Mucosa of stomach (tissue), 1 donor: ENCODE results near the gene NTRK2.

Experiments used
- H3K27me3 ChIP-seq: one replicate; pipeline ENCODE4 v1.7.0; 2013; ENCODE audit warnings: mild to moderate bottlenecking, low read length; ENCODE audit not compliant: control insufficient read depth, insufficient read depth
- H3K36me3 ChIP-seq: one replicate; pipeline ENCODE4 v1.7.0; 2013; ENCODE audit warnings: low read length; ENCODE audit not compliant: control insufficient read depth, insufficient read depth
- H3K4me1 ChIP-seq: one replicate; pipeline ENCODE4 v1.7.0; 2013; ENCODE audit warnings: mild to moderate bottlenecking, low read length; ENCODE audit not compliant: control insufficient read depth, insufficient read depth
- H3K4me3 ChIP-seq: one replicate; pipeline ENCODE4 v1.7.0; 2013; ENCODE audit warnings: low read length
- H3K9ac ChIP-seq: one replicate; pipeline ENCODE4 v1.7.0; 2013; ENCODE audit warnings: mild to moderate bottlenecking, low read length, moderate library complexity
- H3K9me3 ChIP-seq: one replicate; pipeline ENCODE4 v1.7.0; 2013; ENCODE audit warnings: mild to moderate bottlenecking, low read length, moderate library complexity; ENCODE audit not compliant: control insufficient read depth
- donor health status: Pancreatic carcinoma.

Gene NTRK2

DNA sequence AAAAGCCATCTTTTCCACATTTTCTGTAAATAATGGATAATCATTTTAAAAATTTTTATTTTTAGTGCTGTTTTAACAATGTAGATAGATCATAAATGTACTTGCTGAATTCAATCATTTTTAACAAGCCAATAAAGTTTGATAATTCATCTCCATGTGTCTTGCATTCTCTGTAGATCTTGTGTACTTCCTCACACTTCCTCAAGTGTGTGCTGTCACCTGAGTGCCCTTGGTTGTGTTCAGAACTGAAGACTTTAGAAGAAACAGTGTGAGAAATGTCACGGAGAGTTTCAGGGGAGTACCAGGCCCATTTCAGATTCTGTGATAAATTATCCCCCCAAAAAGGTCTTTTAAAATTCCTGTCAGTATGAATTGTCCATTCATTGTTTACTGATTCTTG, 146.0 kb downstream of the NTRK2 start:
- no peak overlapping the region for H3K9ac ChIP-seq
- no peaks in the 10 kb centered on the region for H3K4me1 ChIP-seq
- H3K9me3 ChIP-seq: no peaks in the 10 kb centered on the region
- no peak overlapping the region for H3K4me3 ChIP-seq
- no peaks in the 10 kb centered on the region for H3K36me3 ChIP-seq
- H3K27me3 ChIP-seq: no peaks in the 10 kb centered on the region

DNA sequence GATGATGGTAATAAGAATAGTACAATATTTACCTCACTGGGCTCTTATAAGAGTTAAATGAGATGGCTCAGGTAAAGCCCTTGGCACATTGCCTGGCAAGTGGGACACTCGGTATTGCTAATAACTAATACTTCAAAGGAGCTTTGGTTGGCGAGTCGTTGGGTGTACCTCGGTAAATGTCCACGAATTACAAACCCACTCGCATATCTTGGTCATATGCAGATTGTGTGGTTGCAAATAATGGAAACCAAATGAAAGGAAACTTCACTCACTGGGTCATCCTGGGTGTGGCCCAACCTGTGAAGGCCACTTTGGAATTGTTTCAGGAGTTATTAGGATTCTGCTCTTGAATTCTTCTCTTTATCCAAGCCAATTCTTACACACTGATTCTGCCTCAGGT, 147.5 kb downstream of the NTRK2 start:
- Histone ChIP-seq H3K4me1 (no peaks in the 10 kb centered on the region), H3K9ac (no peak overlapping the region), H3K27me3 (no peaks in the 10 kb centered on the region), H3K36me3 (no peaks in the 10 kb centered on the region), H3K9me3 (no peaks in the 10 kb centered on the region), H3K4me3 (no peak overlapping the region)

DNA sequence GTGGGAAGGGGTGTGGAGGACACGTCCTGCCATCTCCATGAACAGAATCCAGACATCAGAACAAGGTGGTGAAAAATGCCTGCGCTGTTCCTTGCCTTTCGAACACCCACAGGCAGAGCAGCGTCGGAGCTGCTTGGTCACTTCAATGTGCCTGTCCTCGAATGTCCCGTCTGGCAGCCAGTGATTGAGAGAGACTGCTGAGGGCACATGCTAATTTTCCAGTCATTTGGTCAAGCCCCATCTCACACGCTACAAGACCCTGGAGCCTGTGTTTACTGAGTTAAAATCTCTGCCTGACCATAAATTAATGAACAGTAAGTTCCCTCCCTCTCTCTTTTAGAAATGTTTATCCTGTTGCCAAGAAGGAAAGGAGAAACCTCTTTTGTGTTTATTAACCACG, 149.3 kb downstream of the NTRK2 start:
- no peak overlapping the region for H3K4me3 ChIP-seq
- H3K27me3 ChIP-seq: no peaks in the 10 kb centered on the region
- H3K36me3 ChIP-seq: no peaks in the 10 kb centered on the region
- no peaks in the 10 kb centered on the region for H3K9me3 ChIP-seq
- no peaks in the 10 kb centered on the region for H3K4me1 ChIP-seq
- H3K9ac ChIP-seq: no peak overlapping the region

DNA sequence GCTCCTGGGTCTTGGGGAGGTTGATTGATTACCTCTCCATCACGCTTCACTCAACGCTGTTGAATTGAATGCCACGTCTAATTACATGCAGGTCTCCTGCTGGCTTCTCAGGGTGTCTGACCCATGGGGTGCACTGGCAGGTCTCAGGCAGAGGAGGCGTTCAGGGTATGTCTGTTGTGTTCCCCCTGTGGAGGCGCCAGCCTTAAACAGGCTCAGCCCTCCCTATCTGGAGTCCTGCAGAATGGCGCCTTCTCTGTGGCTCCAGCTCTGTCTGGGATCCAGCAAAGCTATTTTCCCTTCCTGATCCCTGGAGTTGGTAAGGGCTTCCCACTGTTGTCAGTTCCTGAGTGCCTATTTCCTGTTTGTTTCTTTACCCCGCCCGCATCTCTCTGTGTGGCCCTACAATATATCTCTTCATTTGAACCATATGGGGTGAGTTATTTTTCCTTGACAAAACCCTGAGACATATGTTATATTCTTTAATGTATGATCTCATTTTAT, 150.0 kb downstream of the NTRK2 start:
- Histone ChIP-seq H3K4me1 (no peaks in the 10 kb centered on the region), H3K9ac (no peak overlapping the region), H3K4me3 (no peak overlapping the region), H3K36me3 (no peaks in the 10 kb centered on the region), H3K27me3 (no peaks in the 10 kb centered on the region), H3K9me3 (no peaks in the 10 kb centered on the region)

DNA sequence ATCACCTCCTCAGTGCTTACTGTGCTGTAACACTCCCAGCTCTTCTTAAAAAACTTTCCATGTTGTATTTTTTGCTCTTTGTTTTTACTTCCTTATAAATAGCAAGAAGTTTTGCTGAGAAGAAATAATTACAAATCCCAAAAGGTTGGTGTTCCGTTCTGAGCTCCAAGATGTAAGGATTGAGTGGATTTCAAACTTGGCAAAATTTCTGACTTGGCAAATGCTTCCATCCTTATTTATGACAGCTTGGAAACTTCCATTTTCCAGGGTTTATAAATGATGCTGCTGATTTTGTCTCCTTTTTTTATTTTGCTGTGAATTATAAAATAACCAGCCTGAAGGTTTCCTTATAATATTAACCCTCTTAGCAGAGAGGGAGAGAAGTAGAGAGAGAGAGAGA, 151.9 kb downstream of the NTRK2 start:
- Histone ChIP-seq H3K36me3 (no peaks in the 10 kb centered on the region), H3K27me3 (no peaks in the 10 kb centered on the region), H3K4me3 (no peak overlapping the region), H3K9me3 (no peaks in the 10 kb centered on the region), H3K9ac (no peak overlapping the region), H3K4me1 (no peaks in the 10 kb centered on the region)

DNA sequence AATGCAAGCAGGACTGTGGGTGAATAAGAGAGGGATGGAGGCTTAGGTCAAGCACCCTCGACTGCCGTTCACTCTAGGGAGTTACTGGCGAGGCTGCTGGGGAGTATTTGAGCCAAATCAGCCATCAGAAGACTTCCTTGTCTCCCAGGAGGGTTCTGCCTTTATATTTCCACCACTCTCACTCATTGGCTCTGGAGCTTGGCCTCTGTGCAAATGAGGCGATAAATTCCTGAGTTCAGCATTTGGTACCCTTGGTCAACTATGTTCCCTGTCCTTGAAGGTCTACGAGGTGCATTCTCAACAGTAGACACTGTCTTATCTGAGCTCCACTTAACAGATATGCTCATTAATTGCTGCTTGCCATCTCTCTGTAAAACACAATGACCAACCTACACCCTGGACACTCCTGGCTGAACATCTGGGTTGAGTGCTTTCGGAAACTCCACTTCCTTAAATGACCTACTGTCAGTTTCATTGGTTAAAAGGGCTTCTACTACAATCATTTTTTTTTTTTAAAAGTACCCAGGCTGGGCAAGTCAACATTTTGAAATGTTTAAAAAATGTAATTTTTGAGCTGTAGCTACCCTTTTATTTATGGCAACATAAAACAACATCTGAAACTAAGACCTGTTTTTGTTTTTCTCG, 153.2 kb downstream of the NTRK2 start:
- Histone ChIP-seq H3K4me3 (no peak overlapping the region), H3K9ac (no peak overlapping the region), H3K9me3 (no peaks in the 10 kb centered on the region), H3K27me3 (no peaks in the 10 kb centered on the region), H3K36me3 (no peaks in the 10 kb centered on the region), H3K4me1 (no peaks in the 10 kb centered on the region)

- no peaks in the 10 kb centered on the region for H3K27me3 ChIP-seq
- H3K9me3 ChIP-seq: no peaks in the 10 kb centered on the region
- no peak overlapping the region for H3K9ac ChIP-seq
- no peak overlapping the region for H3K4me3 ChIP-seq
- H3K36me3 ChIP-seq: no peaks in the 10 kb centered on the region
- H3K4me1 ChIP-seq: no peaks in the 10 kb centered on the region
These were observed 154.1 kb downstream of the NTRK2 start for GRCh38 chr9:84823421-84824271.

- H3K4me3 ChIP-seq: no peak overlapping the region
- H3K9ac ChIP-seq: no peak overlapping the region
- H3K36me3 ChIP-seq: no peaks in the 10 kb centered on the region
- no peaks in the 10 kb centered on the region for H3K4me1 ChIP-seq
- H3K9me3 ChIP-seq: no peaks in the 10 kb centered on the region
- H3K27me3 ChIP-seq: no peaks in the 10 kb centered on the region
These were observed 157.8 kb downstream of the NTRK2 start for GRCh38 chr9:84827216-84827765.

- no peaks in the 10 kb centered on the region for H3K27me3 ChIP-seq
- no peaks in the 10 kb centered on the region for H3K4me1 ChIP-seq
- H3K4me3 ChIP-seq: no peak overlapping the region
- H3K9me3 ChIP-seq: no peaks in the 10 kb centered on the region
- no peak overlapping the region for H3K9ac ChIP-seq
- no peaks in the 10 kb centered on the region for H3K36me3 ChIP-seq
These were observed 158.5 kb downstream of the NTRK2 start for GRCh38 chr9:84828046-84828445.

GRCh38 chr9:84829471-84829870, 159.9 kb downstream of the NTRK2 start:
- no peak overlapping the region for H3K9ac ChIP-seq
- no peaks in the 10 kb centered on the region for H3K4me1 ChIP-seq
- H3K9me3 ChIP-seq: no peaks in the 10 kb centered on the region
- H3K27me3 ChIP-seq: no peaks in the 10 kb centered on the region
- no peak overlapping the region for H3K4me3 ChIP-seq
- H3K36me3 ChIP-seq: no peaks in the 10 kb centered on the region

DNA sequence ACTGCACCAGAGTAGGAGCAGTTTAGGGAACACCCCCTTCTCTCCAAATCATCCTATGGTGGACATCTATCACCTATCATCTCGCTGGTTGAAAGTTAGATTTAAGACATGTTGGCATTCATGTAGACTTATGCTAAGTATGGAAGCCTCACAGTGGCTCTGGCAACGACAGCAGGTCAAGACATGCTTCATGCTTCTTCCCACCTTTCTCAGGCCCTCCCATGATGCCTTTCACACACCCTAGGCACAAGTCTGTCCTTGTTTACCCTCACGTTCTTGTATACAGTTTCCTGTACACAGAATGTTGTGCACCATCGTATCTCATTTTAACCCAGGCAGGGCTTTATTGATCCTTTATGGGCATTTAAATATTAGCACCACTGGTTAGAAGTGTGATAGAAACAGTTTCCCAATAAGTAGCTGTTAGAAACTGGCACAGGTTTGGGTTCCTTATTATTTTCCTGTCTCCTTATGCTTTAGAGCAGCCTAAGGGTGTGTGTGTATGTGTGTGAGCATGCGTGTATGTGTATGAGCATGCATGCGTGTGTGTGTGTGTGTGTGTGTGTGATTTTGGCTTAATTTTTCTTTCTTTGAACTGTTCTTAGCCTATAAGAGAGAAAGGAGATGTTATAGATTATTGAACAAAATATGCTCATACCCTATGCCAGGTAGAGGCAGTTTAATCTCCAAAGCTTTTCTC, 160.6 kb downstream of the NTRK2 start:
- Histone ChIP-seq H3K9me3 (no peaks in the 10 kb centered on the region), H3K36me3 (no peaks in the 10 kb centered on the region), H3K27me3 (no peaks in the 10 kb centered on the region)

DNA sequence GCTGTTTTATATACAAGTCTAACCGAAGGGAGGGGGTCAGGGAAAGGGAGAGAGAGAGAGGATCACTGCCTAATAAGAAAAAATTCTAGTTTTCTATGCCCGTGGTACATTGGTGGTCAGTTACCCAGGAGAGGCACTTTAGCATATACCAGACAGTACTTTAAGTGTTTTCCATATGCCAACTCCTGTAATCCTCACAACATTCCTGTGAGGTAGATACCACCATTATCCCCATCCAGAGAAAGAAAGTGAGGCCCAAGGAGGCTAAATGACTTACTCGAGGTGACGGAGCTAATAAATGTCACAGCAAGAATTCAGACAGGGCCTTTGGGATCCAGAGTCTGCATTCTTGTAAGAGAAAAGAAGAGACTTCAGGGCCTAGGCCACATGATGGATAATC, 161.8 kb downstream of the NTRK2 start:
- Histone ChIP-seq H3K4me3 (no peak overlapping the region), H3K9me3 (no peaks in the 10 kb centered on the region), H3K9ac (no peak overlapping the region), H3K4me1 (no peaks in the 10 kb centered on the region), H3K36me3 (no peaks in the 10 kb centered on the region), H3K27me3 (no peaks in the 10 kb centered on the region)

More for the DNA sequence above, 160.6 kb downstream of the NTRK2 start:
- H3K9ac ChIP-seq: no peak overlapping the region
- no peaks in the 10 kb centered on the region for H3K4me1 ChIP-seq
- H3K4me3 ChIP-seq: no peak overlapping the region
